ENCODE measurements around the gene SERPINI1. TPM values are rescaled to one million over a fixed set of nuclear protein-coding genes. Genes with fewer than 3 reads are reported as not detected.

SERPINI1 gene
- total RNA-seq, 2 donors from 2014 or later = 2.8 to 3.6 TPM

- H3K27ac Mint-ChIP-seq = no peak overlapping the region
- DNase-seq = no peak
- H3K27me3 Mint-ChIP-seq = no peaks in the 10 kb centered on the region
- H3K9me3 ChIP-seq (ENCODE audit: control insufficient read depth, low read length, poor library complexity, severe bottlenecking) = no peaks in the 10 kb centered on the region
- no peaks in the 10 kb centered on the region for H3K36me3 Mint-ChIP-seq (ENCODE audit: low read depth)
- peaks cover 10% of the 10 kb centered on the region for H3K4me1 Mint-ChIP-seq
- no peak for ATAC-seq
- H3K4me3 Mint-ChIP-seq = no peak overlapping the region
These were observed 3.8 kb downstream of the SERPINI1 start for GRCh38 chr3:167739190-167739810.

GRCh38 chr3:167740961-167741587, 5.6 kb downstream of the SERPINI1 start:
- Mint-ChIP-seq H3K4me1 (peaks cover 10% of the 10 kb centered on the region), H3K36me3 (ENCODE audit: low read depth) (no peaks in the 10 kb centered on the region), H3K4me3 (no peak overlapping the region), H3K27me3 (no peaks in the 10 kb centered on the region), H3K27ac (no peak overlapping the region)
- DNase-seq (no peak), ATAC-seq (peak; percentile 71)
- no peaks in the 10 kb centered on the region for H3K9me3 ChIP-seq (ENCODE audit: control insufficient read depth, low read length, poor library complexity, severe bottlenecking)

- Mint-ChIP-seq H3K4me1 (peaks cover 4% of the 10 kb centered on the region), H3K27ac (no peak overlapping the region), H3K4me3 (no peak overlapping the region), H3K27me3 (no peaks in the 10 kb centered on the region), H3K36me3 (ENCODE audit: low read depth) (no peaks in the 10 kb centered on the region)
- DNase-seq = no peak
- ATAC-seq = no peak
- H3K9me3 ChIP-seq (ENCODE audit: control insufficient read depth, low read length, poor library complexity, severe bottlenecking) = no peaks in the 10 kb centered on the region
These were observed 6.8 kb downstream of the SERPINI1 start for GRCh38 chr3:167742338-167742737.

GRCh38 chr3:167743799-167744198, 8.3 kb downstream of the SERPINI1 start:
- H3K27ac Mint-ChIP-seq = no peak overlapping the region
- DNase-seq (no peak), ATAC-seq (no peak)
- H3K4me1 Mint-ChIP-seq = no peaks in the 10 kb centered on the region
- H3K9me3 ChIP-seq (ENCODE audit: control insufficient read depth, low read length, poor library complexity, severe bottlenecking) = no peaks in the 10 kb centered on the region
- no peaks in the 10 kb centered on the region for H3K36me3 Mint-ChIP-seq (ENCODE audit: low read depth)
- H3K4me3 Mint-ChIP-seq = no peak overlapping the region
- H3K27me3 Mint-ChIP-seq = no peaks in the 10 kb centered on the region

GRCh38 chr3:167749209-167749608, 13.7 kb downstream of the SERPINI1 start:
- Mint-ChIP-seq H3K36me3 (ENCODE audit: low read depth) (no peaks in the 10 kb centered on the region), H3K27me3 (no peaks in the 10 kb centered on the region), H3K4me3 (no peak overlapping the region), H3K27ac (peak overlapping the region; percentile 32), H3K4me1 (peaks cover 16% of the 10 kb centered on the region)
- DNase-seq (no peak), ATAC-seq (no peak)
- no peaks in the 10 kb centered on the region for H3K9me3 ChIP-seq (ENCODE audit: control insufficient read depth, low read length, poor library complexity, severe bottlenecking)

GRCh38 chr3:167749728-167750127, 14.2 kb downstream of the SERPINI1 start:
- DNase-seq (no peak), ATAC-seq (no peak)
- H3K4me1 Mint-ChIP-seq = peaks cover 16% of the 10 kb centered on the region
- H3K4me3 Mint-ChIP-seq = no peak overlapping the region
- H3K9me3 ChIP-seq (ENCODE audit: control insufficient read depth, low read length, poor library complexity, severe bottlenecking) = no peaks in the 10 kb centered on the region
- H3K27ac Mint-ChIP-seq = peak overlapping the region; percentile 32
- no peaks in the 10 kb centered on the region for H3K36me3 Mint-ChIP-seq (ENCODE audit: low read depth)
- H3K27me3 Mint-ChIP-seq = no peaks in the 10 kb centered on the region

GRCh38 chr3:167750272-167750971, 14.9 kb downstream of the SERPINI1 start:
- ATAC-seq = peak; percentile 79
- DNase-seq = no peak
- Mint-ChIP-seq H3K4me1 (peaks cover 19% of the 10 kb centered on the region), H3K27ac (no peak overlapping the region), H3K4me3 (no peak overlapping the region), H3K27me3 (no peaks in the 10 kb centered on the region), H3K36me3 (ENCODE audit: low read depth) (peaks cover 3% of the 10 kb centered on the region)
- H3K9me3 ChIP-seq (ENCODE audit: control insufficient read depth, low read length, poor library complexity, severe bottlenecking) = no peaks in the 10 kb centered on the region

- ATAC-seq (no peak), DNase-seq (no peak)
These were observed 18.5 kb downstream of the SERPINI1 start for GRCh38 chr3:167754049-167754448.

GRCh38 chr3:167761302-167761701, 25.8 kb downstream of the SERPINI1 start:
- no peak overlapping the region for H3K27ac Mint-ChIP-seq
- H3K4me3 Mint-ChIP-seq = no peak overlapping the region
- H3K27me3 Mint-ChIP-seq = no peaks in the 10 kb centered on the region
- H3K4me1 Mint-ChIP-seq = no peaks in the 10 kb centered on the region
- ATAC-seq = no peak
- DNase-seq = no peak
- H3K36me3 Mint-ChIP-seq (ENCODE audit: low read depth) = no peaks in the 10 kb centered on the region
- H3K9me3 ChIP-seq (ENCODE audit: control insufficient read depth, low read length, poor library complexity, severe bottlenecking) = no peaks in the 10 kb centered on the region

More at GRCh38 chr3:167754049-167754448, 18.5 kb downstream of the SERPINI1 start:
- Mint-ChIP-seq H3K36me3 (ENCODE audit: low read depth) (peaks cover 3% of the 10 kb centered on the region), H3K27ac (no peak overlapping the region), H3K27me3 (no peaks in the 10 kb centered on the region), H3K4me3 (no peak overlapping the region), H3K4me1 (peaks cover 18% of the 10 kb centered on the region)
- no peaks in the 10 kb centered on the region for H3K9me3 ChIP-seq (ENCODE audit: control insufficient read depth, low read length, poor library complexity, severe bottlenecking)

GRCh38 chr3:167762296-167762695, 26.8 kb downstream of the SERPINI1 start:
- peak overlapping the region; percentile 1 for H3K27ac Mint-ChIP-seq
- no peaks in the 10 kb centered on the region for H3K36me3 Mint-ChIP-seq (ENCODE audit: low read depth)
- no peak for DNase-seq
- no peak for ATAC-seq
- no peak overlapping the region for H3K4me3 Mint-ChIP-seq
- H3K4me1 Mint-ChIP-seq = no peaks in the 10 kb centered on the region
- no peaks in the 10 kb centered on the region for H3K27me3 Mint-ChIP-seq
- no peaks in the 10 kb centered on the region for H3K9me3 ChIP-seq (ENCODE audit: control insufficient read depth, low read length, poor library complexity, severe bottlenecking)

- H3K27me3 Mint-ChIP-seq = no peaks in the 10 kb centered on the region
- ATAC-seq = no peak
- no peak overlapping the region for H3K27ac Mint-ChIP-seq
- no peak overlapping the region for H3K4me3 Mint-ChIP-seq
- H3K4me1 Mint-ChIP-seq = no peaks in the 10 kb centered on the region
- H3K9me3 ChIP-seq (ENCODE audit: control insufficient read depth, low read length, poor library complexity, severe bottlenecking) = no peaks in the 10 kb centered on the region
- no peaks in the 10 kb centered on the region for H3K36me3 Mint-ChIP-seq (ENCODE audit: low read depth)
- DNase-seq = no peak
These were observed 37.5 kb downstream of the SERPINI1 start for GRCh38 chr3:167772992-167773391.

- H3K4me3 Mint-ChIP-seq = no peak overlapping the region
- H3K4me1 Mint-ChIP-seq = no peaks in the 10 kb centered on the region
These were observed 38.1 kb downstream of the SERPINI1 start for GRCh38 chr3:167773584-167773983.

GRCh38 chr3:167776066-167776685, 40.7 kb downstream of the SERPINI1 start:
- no peak for DNase-seq
- H3K27me3 Mint-ChIP-seq = no peaks in the 10 kb centered on the region
- H3K27ac Mint-ChIP-seq = no peak overlapping the region
- H3K9me3 ChIP-seq (ENCODE audit: control insufficient read depth, low read length, poor library complexity, severe bottlenecking) = peaks cover 4% of the 10 kb centered on the region
- no peak overlapping the region for H3K4me3 Mint-ChIP-seq
- H3K4me1 Mint-ChIP-seq = no peaks in the 10 kb centered on the region
- ATAC-seq = no peak
- no peaks in the 10 kb centered on the region for H3K36me3 Mint-ChIP-seq (ENCODE audit: low read depth)

More at GRCh38 chr3:167773584-167773983, 38.1 kb downstream of the SERPINI1 start:
- H3K9me3 ChIP-seq (ENCODE audit: control insufficient read depth, low read length, poor library complexity, severe bottlenecking) = peaks cover 4% of the 10 kb centered on the region
- Mint-ChIP-seq H3K27me3 (no peaks in the 10 kb centered on the region), H3K36me3 (ENCODE audit: low read depth) (no peaks in the 10 kb centered on the region), H3K27ac (no peak overlapping the region)
- ATAC-seq = no peak
- DNase-seq = no peak
